ENCODE results near the gene MADD.

DNA sequence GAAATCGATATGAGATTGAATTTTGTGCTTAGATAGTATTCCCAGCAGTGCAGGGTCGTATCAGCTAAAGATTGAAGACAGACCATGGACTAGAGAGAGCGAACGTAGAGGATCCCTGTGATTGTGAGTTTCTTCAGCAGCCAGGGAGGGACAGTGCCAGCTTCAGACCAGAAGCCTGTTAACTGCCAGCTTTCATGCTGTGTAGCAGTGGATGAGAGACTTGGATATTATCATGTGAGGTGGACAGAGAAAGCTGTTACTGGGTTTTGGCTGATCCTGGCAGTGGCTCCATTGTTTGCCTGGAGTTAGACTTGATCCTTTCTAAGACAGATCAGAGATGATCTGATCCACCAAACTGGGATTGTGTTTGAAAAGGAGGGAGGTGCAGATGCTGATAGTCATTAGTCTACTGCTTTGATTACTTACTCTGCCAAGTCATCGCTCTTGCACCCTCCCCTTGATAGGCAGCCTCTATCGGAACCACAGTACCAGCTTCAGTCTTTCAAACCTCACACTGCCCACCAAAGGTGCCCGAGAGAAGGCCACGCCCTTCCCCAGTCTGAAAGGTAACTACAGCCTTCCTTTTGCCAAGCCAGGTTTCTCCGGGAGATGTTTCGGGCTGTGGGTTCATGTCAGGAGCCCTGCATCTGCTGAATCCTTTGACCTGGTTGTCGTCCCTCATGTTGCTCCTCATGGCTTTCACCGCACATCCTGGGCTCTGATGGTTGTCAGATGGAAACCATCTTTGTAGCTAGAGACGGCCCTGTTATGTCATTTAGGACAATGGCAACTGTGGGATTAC, 16.2 kb downstream of the MADD start:
- TF ChIP-seq POLR2AphosphoS5 (IDR thresholded peaks at IDR 0.05; ENCODE audit: low read depth, low read length) (no peak), POLR2A (IDR thresholded peaks at IDR 0.05; ENCODE audit: low read depth, low read length) (no peak)
